IMR-90 (cell line): ENCODE data around the gene TMEM63B. TPM values are rescaled to one million over a fixed set of nuclear protein-coding genes. Genes with fewer than 3 reads are reported as not detected.

ENCODE experiments used
- ATAC-seq: fragments of 200-7000 bp; cut with Tn5 transposase; 2 replicates; pipeline ENCODE4 v1.9.1; 2020; ENCODE audit warnings: low read depth, mild to moderate bottlenecking, moderate library complexity
- BruUV-seq: library from RNA; stranded (reverse); fragments of 400-500 nt; replicated peaks from 2 replicates; lab custom pipeline; 2021; lab: Mats Ljungman, UMichigan
- CTCF ChIA-PET: fragments of 300-600 bp; formaldehyde crosslinking; extraction: SDS; loops from one replicate; lab custom pipeline; 2021; ENCODE audit warnings: antibody characterized with exemption; lab: Yijun Ruan, JAX
- POLR2A ChIA-PET: fragments of 300-600 bp; sonication (Branson Sonifier 250); formaldehyde crosslinking; loops from one replicate; lab custom pipeline; 2022; ENCODE audit warnings: antibody characterized with exemption; ENCODE audit not compliant: unreplicated experiment; lab: Charles Lee
- DNase-seq: peaks from one replicate; pipeline ENCODE4 v3.0.0; 2013
- H2AFZ ChIP-seq: replicated peaks from 2 replicates; pipeline ENCODE3; 2013; ENCODE audit warnings: low read length, mild to moderate bottlenecking; ENCODE audit not compliant: poor library complexity
- H2AK5ac ChIP-seq: 2 replicates; pipeline ENCODE4 v1.6.1; 2013; ENCODE audit warnings: low read depth, low read length, inconsistent platforms
- H2AK9ac ChIP-seq: replicated peaks from 2 replicates; pipeline ENCODE3; 2013; ENCODE audit warnings: mild to moderate bottlenecking, low read depth, low read length, moderate library complexity; ENCODE audit not compliant: poor library complexity
- H2BK120ac ChIP-seq: 2 replicates; pipeline ENCODE4 v1.6.1; 2013; ENCODE audit warnings: low read depth, low read length, inconsistent platforms
- H2BK15ac ChIP-seq: 3 replicates; pipeline ENCODE4 v1.6.1; 2013; ENCODE audit warnings: low read depth, low read length, inconsistent platforms
- H2BK20ac ChIP-seq: 2 replicates; pipeline ENCODE4 v1.6.1; 2013; ENCODE audit warnings: low read depth, mild to moderate bottlenecking, inconsistent platforms, low read length, moderate library complexity
- H2BK5ac ChIP-seq: 2 replicates; pipeline ENCODE4 v1.6.1; 2013; ENCODE audit warnings: mild to moderate bottlenecking, low read depth, low read length, inconsistent platforms; ENCODE audit not compliant: poor library complexity, severe bottlenecking
- H3K14ac ChIP-seq: replicated peaks from 2 replicates; pipeline ENCODE4 v1.6.1; 2013; ENCODE audit warnings: low read depth, low read length, inconsistent platforms
- H3K18ac ChIP-seq: 2 replicates; pipeline ENCODE4 v1.6.1; 2013; ENCODE audit warnings: low read depth, low read length, control low read depth
- H3K23ac ChIP-seq: 2 replicates; pipeline ENCODE4 v1.6.1; 2013; ENCODE audit warnings: low read depth, low read length, inconsistent platforms
- H3K27ac ChIP-seq: 2 replicates; pipeline ENCODE4 v1.5.1; 2013; ENCODE audit warnings: mild to moderate bottlenecking, control low read depth, low read length; ENCODE audit not compliant: insufficient read depth
- H3K27me3 ChIP-seq: 2 replicates; pipeline ENCODE4 v1.6.1; 2013; ENCODE audit warnings: low read length; ENCODE audit not compliant: control insufficient read depth, insufficient read depth
- H3K36me3 ChIP-seq: 2 replicates; pipeline ENCODE4 v1.6.1; 2013; ENCODE audit warnings: low read length, mixed read lengths; ENCODE audit not compliant: control insufficient read depth, insufficient read depth
- H3K4ac ChIP-seq: 2 replicates; pipeline ENCODE4 v1.6.1; 2013; ENCODE audit warnings: low read depth, low read length, inconsistent platforms
- H3K4me1 ChIP-seq: 2 replicates; pipeline ENCODE4 v1.6.1; 2013; ENCODE audit warnings: low read length, mixed read lengths; ENCODE audit not compliant: control insufficient read depth, insufficient read depth
- H3K4me2 ChIP-seq: 2 replicates; pipeline ENCODE4 v1.6.1; 2013; ENCODE audit warnings: low read depth, mild to moderate bottlenecking, control low read depth, low read length, moderate library complexity
- H3K4me3 ChIP-seq: 2 replicates; pipeline ENCODE4 v1.5.1; 2013; ENCODE audit warnings: low read depth, mild to moderate bottlenecking, control low read depth, low read length, moderate library complexity; ENCODE audit not compliant: insufficient read depth
- H3K56ac ChIP-seq: 2 replicates; pipeline ENCODE4 v1.6.1; 2013; ENCODE audit warnings: low read length, inconsistent platforms; ENCODE audit not compliant: insufficient read depth; ENCODE audit errors: extremely low read depth
- H3K79me1 ChIP-seq, 2 experiments: 2 replicates each; pipeline ENCODE4 v1.6.1; 2013; ENCODE audit warnings: low read length in 2 of 2, inconsistent platforms in 1 of 2, low read depth in 1 of 2
- H3K9ac ChIP-seq: 2 replicates; pipeline ENCODE4 v1.6.1; 2013; ENCODE audit warnings: low read depth, low read length, control low read depth
- H3K9me1 ChIP-seq: 2 replicates; pipeline ENCODE4 v1.6.1; 2013; ENCODE audit warnings: low read length, inconsistent platforms; ENCODE audit not compliant: insufficient read depth
- H3K9me3 ChIP-seq: 2 replicates; pipeline ENCODE4 v1.6.1; 2013; ENCODE audit warnings: low read length; ENCODE audit not compliant: control insufficient read depth, insufficient read depth
- H4K20me1 ChIP-seq: 2 replicates; pipeline ENCODE4 v1.6.1; 2013; ENCODE audit warnings: low read length, inconsistent platforms; ENCODE audit not compliant: insufficient read depth
- H4K5ac ChIP-seq: 2 replicates; pipeline ENCODE4 v1.6.1; 2013; ENCODE audit warnings: mild to moderate bottlenecking, low read depth, low read length, control low read depth
- H4K8ac ChIP-seq, 2 experiments: 2 replicates each; pipeline ENCODE4 v1.6.1; 2013; ENCODE audit warnings: low read depth in 2 of 2, low read length in 2 of 2, control low read depth in 1 of 2, inconsistent platforms in 1 of 2
- H4K91ac ChIP-seq: 2 replicates; pipeline ENCODE4 v1.6.1; 2013; ENCODE audit warnings: low read depth, low read length, inconsistent platforms; ENCODE audit not compliant: insufficient read depth
- FOS ChIP-seq: fragments of 150-350 bp; IDR thresholded peaks from 2 replicates; pipeline ENCODE4 v1.6.1; 2016; ENCODE audit warnings: low read depth, low read length
- MAFK ChIP-seq: IDR thresholded peaks from 2 replicates; pipeline ENCODE4 v1.6.1; 2012; ENCODE audit warnings: low read depth, low read length, improper control_type of control experiment
- RCOR1 ChIP-seq: IDR thresholded peaks from 2 replicates; pipeline ENCODE4 v1.6.1; 2012; ENCODE audit warnings: mild to moderate bottlenecking, low read length, improper control_type of control experiment; ENCODE audit not compliant: insufficient replicate concordance
- WGBS, 2 experiments: methylation state at CpG; one replicate each; pipeline versions ENCODE4 v1.1.5 to v1.1.7; 2013; ENCODE audit warnings: missing lambda C conversion rate in 2 of 2; ENCODE audit not compliant: insufficient read length in 1 of 2; ENCODE audit errors: extremely low coverage in 2 of 2; 5-methylcytosine and 5-hydroxymethylcytosine counted together
- dilution Hi-C: fragments of 300-500 bp; cut with HindIII; formaldehyde crosslinking; loops from one replicate; pipeline ENCODE4 v1.14.3; 2018; ENCODE audit warnings: low sequenced_read_pairs; ENCODE audit not compliant: unreplicated experiment
- in situ Hi-C: fragments of 300-500 bp; cut with MboI; formaldehyde crosslinking; loops from 3 replicates; pipeline ENCODE4 v1.14.3; 2019; ENCODE audit warnings: low sequenced_read_pairs, inconsistent platforms, mixed read lengths
- intact Hi-C: fragments of 100-400 bp; cut with micrococcal nuclease; formaldehyde crosslinking; loops from 2 replicates; pipeline ENCODE4 v1.10.0; 2022
- polyA plus RNA-seq, 3 experiments: library from polyadenylated mRNA; depleted of rRNA; stranded (reverse); fragments of >200 nt; gene quantifications; 2 replicates each; pipeline ENCODE4 v1.2.3, GENCODE V29; 2012; ENCODE audit warnings: low replicate concordance in 1 of 3
- total RNA-seq: library from RNA; depleted of rRNA; stranded (reverse); fragments of >200 nt; gene quantifications from 2 replicates; pipeline ENCODE4 v1.2.3, GENCODE V29; 2012

TMEM63B gene
- total and polyA plus RNA-seq, 2 of the 4 experiments (the other 2 are of a cell fraction) = 12.2 to 42.6 TPM

DNA sequence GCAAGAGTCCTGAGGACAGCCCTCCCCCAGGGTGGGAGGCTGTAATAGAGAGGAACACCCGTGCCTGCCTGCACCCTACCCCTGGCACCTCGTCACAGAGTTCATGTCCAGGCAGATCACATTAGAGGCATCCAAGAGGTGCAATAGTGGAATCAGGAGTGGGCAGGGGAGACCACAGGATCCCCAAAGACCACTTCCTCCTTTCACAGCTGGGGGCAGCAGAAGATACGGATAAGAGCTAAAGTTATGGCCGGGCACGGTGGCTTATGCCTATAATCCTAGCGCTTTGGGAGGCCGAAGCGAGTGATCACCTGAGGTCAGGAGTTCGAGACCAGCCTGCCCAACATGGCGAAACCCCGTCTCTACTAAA is 29.8 kb downstream of the TMEM63B start:
- Histone ChIP-seq H3K4me2 (no peak overlapping the region), H3K4me1 (no peaks in the 10 kb centered on the region), H4K20me1 (peaks cover 4% of the 10 kb centered on the region; the same call in 1 of the 2 replicates), H3K23ac (no peak overlapping the region), H3K27me3 (no peaks in the 10 kb centered on the region), H3K14ac (no peak overlapping the region), H3K9me3 (no peaks in the 10 kb centered on the region), H2BK5ac (no peak overlapping the region), H3K27ac (no peak overlapping the region), H2BK20ac (no peak overlapping the region), H2BK120ac (no peak overlapping the region), H2AK5ac (no peak overlapping the region), H4K5ac (no peak overlapping the region), H3K9me1 (0 out of 2 replicates have a peak, but pooled peaks cover 2% of the 10 kb centered on the region), H3K4me3 (no peak overlapping the region), H4K91ac (no peak overlapping the region), H3K79me1 (no peaks in the 10 kb centered on the region), H2BK15ac (no peak overlapping the region), H2AK9ac (no peak overlapping the region), H3K36me3 (peaks cover 3% of the 10 kb centered on the region; the same call in 1 of the 2 replicates), H2AFZ (no peak overlapping the region), H3K4ac (no peak overlapping the region), H3K56ac (no peak overlapping the region), H3K18ac (no peak overlapping the region), H3K9ac (no peak overlapping the region), H4K8ac (no peak overlapping the region)
- dilution Hi-C loops (no loop called here), in situ Hi-C loops (no loop called here), intact Hi-C loops (no loop called here)
- ATAC-seq (no peak), DNase-seq (no peak)
- BruUV-seq = no TSS peak
- CTCF ChIA-PET = no interaction called here
- TF ChIP-seq MAFK (no peak), FOS (no peak), RCOR1 (no peak)
- no CpG with 5 or more reads among the region's 11 CpGs for WGBS, 2 experiments
- POLR2A ChIA-PET = no interaction called here
